BJ (cell line): ENCODE results near the gene CYP4Z1. TPM values are rescaled to one million over a fixed set of nuclear protein-coding genes. Genes with fewer than 3 reads are reported as not detected.
"Not testable (repeated sequence)": the region's sequence is repeated elsewhere in the genome, so short reads cannot be mapped to it uniquely, and the experiment has no call there.

Experiments used
- CTCF ChIA-PET: fragments of 350-600 bp; formaldehyde crosslinking; extraction: SDS; loops from one replicate; lab custom pipeline; 2021; ENCODE audit warnings: antibody characterized with exemption, inconsistent platforms; lab: Yijun Ruan, JAX
- POLR2A ChIA-PET: fragments of 300-600 bp; sonication (Branson Sonifier 250); formaldehyde crosslinking; extraction: SDS; loops from one replicate; lab custom pipeline; 2021; ENCODE audit warnings: antibody characterized with exemption; lab: Charles Lee
- DNase-seq: peaks from one replicate; pipeline ENCODE4 v3.0.0-alpha.2; 2011; ENCODE audit warnings: low read depth
- H3K27me3 ChIP-seq: 2 replicates; pipeline ENCODE4 v1.6.0; 2011; ENCODE audit warnings: low read length; ENCODE audit not compliant: control insufficient read depth, insufficient read depth
- H3K36me3 ChIP-seq: 2 replicates; pipeline ENCODE4 v1.5.1; 2011; ENCODE audit warnings: low read length; ENCODE audit not compliant: control insufficient read depth, insufficient read depth
- H3K4me3 ChIP-seq: 2 replicates; pipeline ENCODE4 v1.5.1; 2011; ENCODE audit warnings: low read depth, mild to moderate bottlenecking, control low read depth, low read length
- CTCF ChIP-seq: IDR thresholded peaks from 2 replicates; pipeline ENCODE4 v1.5.1; 2011; ENCODE audit warnings: low read depth, mild to moderate bottlenecking, control low read depth, inconsistent platforms, low read length, moderate library complexity; ENCODE audit not compliant: insufficient read depth
- polyA plus RNA-seq: library from polyadenylated mRNA; depleted of rRNA; stranded (reverse); fragments of >200 nt; gene quantifications from 2 replicates; pipeline ENCODE4 v1.2.3, GENCODE V29; 2011

Gene CYP4Z1
- polyA plus RNA-seq, 1 experiment, result not detected

GRCh38 chr1:47031059-47031458, 36.0 kb upstream of the CYP4Z1 start:
- no peak for DNase-seq
- POLR2A ChIA-PET, result no interaction called here
- CTCF ChIA-PET, result no interaction called here
- Histone ChIP-seq H3K36me3 (no peaks in the 10 kb centered on the region), H3K27me3 (no peaks in the 10 kb centered on the region), H3K4me3 (no peak overlapping the region)
- TF ChIP-seq CTCF, result no peak

DNA sequence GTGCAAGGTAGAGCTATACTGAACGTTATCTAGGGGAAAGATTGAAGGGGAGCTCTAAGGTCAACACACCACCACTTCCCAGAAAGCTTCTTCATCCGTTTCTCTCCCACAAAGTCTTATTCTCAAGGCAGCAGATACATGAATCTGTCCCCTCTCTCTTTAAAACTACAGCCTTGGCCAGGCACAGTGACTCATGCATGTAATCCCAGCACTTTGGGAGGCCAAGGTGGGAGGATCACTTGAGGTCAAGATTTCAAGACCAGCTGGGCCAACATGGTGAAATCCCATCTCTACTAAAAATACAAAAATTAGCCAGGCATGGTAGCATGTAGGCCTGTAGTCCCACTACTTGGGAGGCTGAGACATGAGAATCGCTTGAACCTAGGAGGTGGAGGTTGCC, 35.4 kb upstream of the CYP4Z1 start:
- TF ChIP-seq CTCF, result no peak
- no peak for DNase-seq
- POLR2A ChIA-PET, result no interaction called here
- H3K36me3 ChIP-seq, result no peaks in the 10 kb centered on the region
- no peaks in the 10 kb centered on the region for H3K27me3 ChIP-seq
- H3K4me3 ChIP-seq, result no peak overlapping the region
- CTCF ChIA-PET, result no interaction called here

GRCh38 chr1:47036764-47037163, 30.3 kb upstream of the CYP4Z1 start:
- no peak for DNase-seq
- no peaks in the 10 kb centered on the region for H3K27me3 ChIP-seq
- H3K4me3 ChIP-seq, result no peak overlapping the region
- H3K36me3 ChIP-seq, result no peaks in the 10 kb centered on the region
- POLR2A ChIA-PET, result no interaction called here
- no peak for TF ChIP-seq CTCF
- CTCF ChIA-PET, result no interaction called here

- H3K27me3 ChIP-seq, result no peaks in the 10 kb centered on the region
- H3K4me3 ChIP-seq, result no peak overlapping the region
- no peak for DNase-seq
- H3K36me3 ChIP-seq, result no peaks in the 10 kb centered on the region
- POLR2A ChIA-PET, result no interaction called here
- CTCF ChIA-PET, result no interaction called here
- TF ChIP-seq CTCF, result no peak
Measured at GRCh38 chr1:47059376-47059775, 7.7 kb upstream of the CYP4Z1 start.

GRCh38 chr1:47069080-47069479, 2.0 kb downstream of the CYP4Z1 start:
- POLR2A ChIA-PET, H3K36me3 ChIP-seq, H3K4me3 ChIP-seq, DNase-seq, CTCF ChIA-PET, H3K27me3 ChIP-seq: not testable (repeated sequence)

GRCh38 chr1:47069509-47069908, 2.5 kb downstream of the CYP4Z1 start:
- H3K36me3 ChIP-seq, H3K27me3 ChIP-seq, CTCF ChIA-PET, POLR2A ChIA-PET, DNase-seq, H3K4me3 ChIP-seq: not testable (repeated sequence)
